Measurements from ENCODE around the gene MTHFD2.
A peak's percentile ranks its signal among the peaks of the same experiment; 100 is the strongest.
"Not testable (repeated sequence)": the region's sequence is repeated elsewhere in the genome, so short reads cannot be mapped to it uniquely, and the experiment has no call there.

Gene MTHFD2

DNA sequence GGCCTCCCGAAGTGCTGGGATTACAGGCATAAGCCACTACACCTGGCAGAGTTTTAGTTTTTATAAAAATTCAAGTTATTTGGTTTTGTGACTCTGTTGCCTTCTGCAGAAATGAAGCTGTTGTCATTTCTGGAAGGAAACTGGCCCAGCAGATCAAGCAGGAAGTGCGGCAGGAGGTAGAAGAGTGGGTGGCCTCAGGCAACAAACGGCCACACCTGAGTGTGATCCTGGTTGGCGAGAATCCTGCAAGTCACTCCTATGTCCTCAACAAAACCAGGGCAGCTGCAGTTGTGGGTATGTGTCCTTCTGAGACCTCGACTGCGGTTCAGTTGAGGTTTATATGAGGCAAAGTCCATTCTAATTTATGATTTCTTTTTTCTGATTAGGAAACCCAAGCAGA lies 7.2 kb downstream of the MTHFD2 start:
- peaks cover 14% of the 10 kb centered on the region for H3F3A ChIP-seq (ENCODE audit: low read depth)
- peak overlapping the region; percentile 40 for H3K9ac ChIP-seq (ENCODE audit: low read depth, low read length, poor library complexity, severe bottlenecking)
- no peaks in the 10 kb centered on the region for H3K9me3 ChIP-seq (ENCODE audit: insufficient read depth, low read depth, low read length)
- no peaks in the 10 kb centered on the region for H3K27me3 ChIP-seq (ENCODE audit: insufficient read depth, low read length, poor library complexity, severe bottlenecking)
- peak overlapping the region; percentile 94 for H3K4me2 ChIP-seq (ENCODE audit: low read depth, low read length, poor library complexity, severe bottlenecking)
- peak overlapping the region; percentile 70 for H3K4me3 ChIP-seq (ENCODE audit: low read length, poor library complexity, severe bottlenecking)
- H3K36me3 ChIP-seq (ENCODE audit: insufficient read depth, low read length): peaks cover 34% of the 10 kb centered on the region
- peaks cover 81% of the 10 kb centered on the region for H4K20me1 ChIP-seq (ENCODE audit: insufficient read depth, low read length, poor library complexity, severe bottlenecking)
- H3K9me2 ChIP-seq (replicated peaks; ENCODE audit: low read depth, low read length): no peaks in the 10 kb centered on the region
- H2AFZ ChIP-seq (ENCODE audit: low read length): no peak overlapping the region
- peaks cover 64% of the 10 kb centered on the region for H3K4me1 ChIP-seq (ENCODE audit: insufficient read depth, low read length, poor library complexity, severe bottlenecking)
- peaks cover 95% of the 10 kb centered on the region for H3K79me2 ChIP-seq (ENCODE audit: insufficient read depth, low read length)
- TF ChIP-seq, protein P1, sequence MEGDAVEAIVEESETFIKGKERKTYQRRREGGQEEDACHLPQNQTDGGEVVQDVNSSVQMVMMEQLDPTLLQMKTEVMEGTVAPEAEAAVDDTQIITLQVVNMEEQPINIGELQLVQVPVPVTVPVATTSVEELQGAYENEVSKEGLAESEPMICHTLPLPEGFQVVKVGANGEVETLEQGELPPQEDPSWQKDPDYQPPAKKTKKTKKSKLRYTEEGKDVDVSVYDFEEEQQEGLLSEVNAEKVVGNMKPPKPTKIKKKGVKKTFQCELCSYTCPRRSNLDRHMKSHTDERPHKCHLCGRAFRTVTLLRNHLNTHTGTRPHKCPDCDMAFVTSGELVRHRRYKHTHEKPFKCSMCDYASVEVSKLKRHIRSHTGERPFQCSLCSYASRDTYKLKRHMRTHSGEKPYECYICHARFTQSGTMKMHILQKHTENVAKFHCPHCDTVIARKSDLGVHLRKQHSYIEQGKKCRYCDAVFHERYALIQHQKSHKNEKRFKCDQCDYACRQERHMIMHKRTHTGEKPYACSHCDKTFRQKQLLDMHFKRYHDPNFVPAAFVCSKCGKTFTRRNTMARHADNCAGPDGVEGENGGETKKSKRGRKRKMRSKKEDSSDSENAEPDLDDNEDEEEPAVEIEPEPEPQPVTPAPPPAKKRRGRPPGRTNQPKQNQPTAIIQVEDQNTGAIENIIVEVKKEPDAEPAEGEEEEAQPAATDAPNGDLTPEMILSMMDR (conservative IDR thresholded peaks at IDR 0.05; ENCODE audit: low read length): no peak
- no peak for TF ChIP-seq EZH2phosphoT487 (IDR thresholded peaks at IDR 0.05; ENCODE audit: borderline replicate concordance)

DNA sequence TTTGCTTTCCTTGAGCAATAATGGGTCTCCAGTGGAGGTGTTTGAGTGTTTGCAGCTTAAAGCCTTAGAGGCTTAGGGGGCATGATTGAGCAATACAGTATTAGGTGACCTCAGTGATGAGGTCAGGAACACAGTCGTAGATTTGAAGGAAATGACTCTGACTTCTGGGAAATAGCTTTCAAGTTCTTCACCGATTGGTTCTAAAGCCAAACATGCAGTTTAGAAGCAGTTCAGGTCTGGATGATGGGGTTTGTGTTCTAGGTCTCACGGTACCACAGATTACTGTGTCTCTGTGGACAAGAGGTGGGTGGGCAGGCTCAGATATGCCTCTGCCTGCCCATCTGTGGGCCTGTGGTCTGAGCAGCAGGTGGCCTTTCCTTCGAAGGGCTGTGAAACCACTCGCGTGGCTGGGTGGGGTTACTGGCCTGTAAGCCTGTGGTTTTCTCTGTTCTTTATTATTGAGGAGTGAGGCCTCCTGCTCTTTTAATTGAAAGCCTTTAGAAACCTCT lies 7.8 kb downstream of the MTHFD2 start:
- Histone ChIP-seq H3K36me3 (ENCODE audit: insufficient read depth, low read length) (peaks cover 40% of the 10 kb centered on the region), H3K9ac (ENCODE audit: low read depth, low read length, poor library complexity, severe bottlenecking) (peak overlapping the region; percentile 40), H4K20me1 (ENCODE audit: insufficient read depth, low read length, poor library complexity, severe bottlenecking) (peaks cover 75% of the 10 kb centered on the region), H3K27me3 (ENCODE audit: insufficient read depth, low read length, poor library complexity, severe bottlenecking) (no peaks in the 10 kb centered on the region), H3K79me2 (ENCODE audit: insufficient read depth, low read length) (peaks cover 89% of the 10 kb centered on the region), H3K4me2 (ENCODE audit: low read depth, low read length, poor library complexity, severe bottlenecking) (peak overlapping the region; percentile 94), H3K4me1 (ENCODE audit: insufficient read depth, low read length, poor library complexity, severe bottlenecking) (peaks cover 58% of the 10 kb centered on the region), H3K9me2 (replicated peaks; ENCODE audit: low read depth, low read length) (no peaks in the 10 kb centered on the region), H2AFZ (ENCODE audit: low read length) (no peak overlapping the region), H3F3A (ENCODE audit: low read depth) (peaks cover 14% of the 10 kb centered on the region), H3K4me3 (ENCODE audit: low read length, poor library complexity, severe bottlenecking) (peak overlapping the region; percentile 70), H3K9me3 (ENCODE audit: insufficient read depth, low read depth, low read length) (no peaks in the 10 kb centered on the region)
- TF ChIP-seq, protein P1 (conservative IDR thresholded peaks at IDR 0.05; ENCODE audit: low read length): no peak
- TF ChIP-seq EZH2phosphoT487 (IDR thresholded peaks at IDR 0.05; ENCODE audit: borderline replicate concordance): no peak

DNA sequence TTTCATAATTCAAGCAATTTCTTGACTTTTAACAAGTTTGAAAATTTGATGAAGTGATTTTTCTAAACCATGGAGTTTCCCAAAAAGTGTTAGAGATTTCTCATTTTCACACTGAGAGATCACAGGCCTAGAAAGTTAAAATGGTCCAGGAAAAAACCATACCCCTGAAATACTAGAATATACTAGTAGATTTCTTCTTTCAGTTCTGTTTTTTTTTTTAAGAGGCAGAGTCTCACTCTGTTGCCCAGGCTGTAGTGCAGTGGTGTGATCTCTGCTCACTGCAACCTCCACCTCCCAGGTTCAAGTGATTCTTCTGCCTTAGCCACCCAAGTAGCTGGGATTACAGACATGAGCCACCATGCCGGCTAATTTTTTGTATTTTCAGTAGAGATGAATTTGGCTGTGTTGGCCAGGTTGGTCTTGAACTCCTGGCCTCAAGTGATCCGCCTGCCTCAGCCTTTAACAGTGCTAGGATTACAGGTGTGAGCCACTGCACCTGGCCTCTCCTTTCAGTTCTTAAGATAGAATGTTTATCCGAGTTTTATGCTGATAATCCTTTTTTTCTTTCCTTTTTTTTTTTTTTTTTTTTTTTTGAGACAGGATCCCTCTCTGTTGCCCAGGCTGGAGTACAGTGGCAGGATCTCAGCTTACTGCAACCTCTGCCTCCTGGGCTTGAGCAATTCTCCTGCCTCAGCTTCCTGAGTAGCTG lies 14.4 kb downstream of the MTHFD2 start:
- peaks cover 17% of the 10 kb centered on the region for H4K20me1 ChIP-seq (ENCODE audit: insufficient read depth, low read length, poor library complexity, severe bottlenecking)
- no peak overlapping the region for H3K4me3 ChIP-seq (ENCODE audit: low read length, poor library complexity, severe bottlenecking)
- H3K27me3 ChIP-seq (ENCODE audit: insufficient read depth, low read length, poor library complexity, severe bottlenecking): no peaks in the 10 kb centered on the region
- peaks cover 23% of the 10 kb centered on the region for H3K79me2 ChIP-seq (ENCODE audit: insufficient read depth, low read length)
- no peaks in the 10 kb centered on the region for H3K9me2 ChIP-seq (replicated peaks; ENCODE audit: low read depth, low read length)
- no peak for TF ChIP-seq EZH2phosphoT487 (IDR thresholded peaks at IDR 0.05; ENCODE audit: borderline replicate concordance)
- TF ChIP-seq, protein P1 (conservative IDR thresholded peaks at IDR 0.05; ENCODE audit: low read length): no peak
- no peak overlapping the region for H3K9ac ChIP-seq (ENCODE audit: low read depth, low read length, poor library complexity, severe bottlenecking)
- H3F3A ChIP-seq (ENCODE audit: low read depth): no peaks in the 10 kb centered on the region
- peaks cover 4% of the 10 kb centered on the region for H3K4me1 ChIP-seq (ENCODE audit: insufficient read depth, low read length, poor library complexity, severe bottlenecking)
- H3K9me3 ChIP-seq (ENCODE audit: insufficient read depth, low read depth, low read length): no peaks in the 10 kb centered on the region
- peaks cover 82% of the 10 kb centered on the region for H3K36me3 ChIP-seq (ENCODE audit: insufficient read depth, low read length)
- H2AFZ ChIP-seq (ENCODE audit: low read length): no peak overlapping the region
- H3K4me2 ChIP-seq (ENCODE audit: low read depth, low read length, poor library complexity, severe bottlenecking): no peak overlapping the region

DNA sequence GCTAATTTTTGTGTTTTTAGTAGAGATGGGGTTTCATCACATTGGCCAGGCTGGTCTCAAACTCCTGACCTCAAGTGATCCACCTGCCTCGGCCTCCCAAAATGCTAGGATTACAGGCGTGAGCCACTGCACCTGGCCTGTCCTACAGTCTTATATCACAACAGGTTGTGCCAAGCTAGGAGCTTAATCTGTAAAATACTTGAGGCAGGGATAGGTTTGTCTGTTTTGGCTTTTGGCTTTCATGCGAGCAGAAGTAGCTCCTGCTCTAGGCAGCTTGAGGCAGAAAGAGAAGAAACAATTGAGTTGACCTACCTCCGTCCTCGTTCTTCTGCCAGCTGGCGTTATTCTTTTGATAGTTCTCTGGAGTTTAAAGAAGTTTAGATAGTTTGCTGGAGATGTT lies 17.4 kb downstream of the MTHFD2 start:
- not testable (repeated sequence) for H3K4me3 ChIP-seq (ENCODE audit: low read length, poor library complexity, severe bottlenecking); H3K9me3 ChIP-seq (ENCODE audit: insufficient read depth, low read depth, low read length); H3K79me2 ChIP-seq (ENCODE audit: insufficient read depth, low read length); H3K4me2 ChIP-seq (ENCODE audit: low read depth, low read length, poor library complexity, severe bottlenecking); H3F3A ChIP-seq (ENCODE audit: low read depth); H3K4me1 ChIP-seq (ENCODE audit: insufficient read depth, low read length, poor library complexity, severe bottlenecking); H3K27me3 ChIP-seq (ENCODE audit: insufficient read depth, low read length, poor library complexity, severe bottlenecking); H3K9me2 ChIP-seq (replicated peaks; ENCODE audit: low read depth, low read length); H2AFZ ChIP-seq (ENCODE audit: low read length); H4K20me1 ChIP-seq (ENCODE audit: insufficient read depth, low read length, poor library complexity, severe bottlenecking); H3K9ac ChIP-seq (ENCODE audit: low read depth, low read length, poor library complexity, severe bottlenecking)
- peaks cover 57% of the 10 kb centered on the region for H3K36me3 ChIP-seq (ENCODE audit: insufficient read depth, low read length)

All from Loucy (cell line).